NT2/D1 (cell line): ENCODE results near the gene SORBS1.

Experiments used
- DNase-seq: peaks from one replicate; pipeline ENCODE4 v3.0.0-alpha.2; 2011; ENCODE audit warnings: low read depth, low spot score
- H3K27me3 ChIP-seq: 2 replicates; pipeline ENCODE4 v1.6.0; 2011; ENCODE audit warnings: mild to moderate bottlenecking; ENCODE audit not compliant: insufficient read length, insufficient read depth
- H3K36me3 ChIP-seq: 2 replicates; pipeline ENCODE4 v1.6.1; 2011; ENCODE audit warnings: mild to moderate bottlenecking, low read length, mixed read lengths; ENCODE audit not compliant: insufficient read depth, insufficient read length
- H3K4me1 ChIP-seq: 2 replicates; pipeline ENCODE4 v1.5.1; 2011; ENCODE audit not compliant: insufficient read depth, insufficient read length
- H3K4me3 ChIP-seq: 2 replicates; pipeline ENCODE4 v1.5.1; 2011; ENCODE audit warnings: low read depth; ENCODE audit not compliant: insufficient read length
- H3K9ac ChIP-seq: 2 replicates; pipeline ENCODE4 v1.6.0; 2011; ENCODE audit warnings: low read depth; ENCODE audit not compliant: insufficient read length
- H3K9me3 ChIP-seq: 2 replicates; pipeline ENCODE4 v1.5.1; 2011; ENCODE audit warnings: mild to moderate bottlenecking, low read length; ENCODE audit not compliant: insufficient read depth
- SUZ12 ChIP-seq: IDR thresholded peaks from 2 replicates; pipeline ENCODE4 v1.6.1; 2011; ENCODE audit not compliant: insufficient read length, insufficient read depth; ENCODE audit errors: extremely low read depth
- YY1 ChIP-seq: IDR thresholded peaks from 2 replicates; pipeline ENCODE4 v1.6.1; 2011; ENCODE audit not compliant: insufficient read length, insufficient read depth
- ZNF274 ChIP-seq: IDR thresholded peaks from 2 replicates; pipeline ENCODE4 v1.6.1; 2011; ENCODE audit warnings: mild to moderate bottlenecking, low read depth, low read length

Gene SORBS1

GRCh38 chr10:95273393-95274312, 287.5 kb downstream of the SORBS1 start:
- Histone ChIP-seq H3K4me3 (no peak overlapping the region), H3K9ac (peak overlapping the region; percentile 21), H3K4me1 (peaks cover 7% of the 10 kb centered on the region), H3K9me3 (no peaks in the 10 kb centered on the region), H3K36me3 (peaks cover 29% of the 10 kb centered on the region), H3K27me3 (no peaks in the 10 kb centered on the region)
- DNase-seq, result no peak
- no peak for TF ChIP-seq SUZ12
- no peak for TF ChIP-seq ZNF274
- TF ChIP-seq YY1, result no peak

GRCh38 chr10:95268438-95268837, 292.7 kb downstream of the SORBS1 start:
- TF ChIP-seq SUZ12 (no peak), ZNF274 (no peak), YY1 (no peak)

GRCh38 chr10:95267251-95267650, 293.9 kb downstream of the SORBS1 start:
- H3K36me3 ChIP-seq, result peaks cover 55% of the 10 kb centered on the region

More at GRCh38 chr10:95268438-95268837, 292.7 kb downstream of the SORBS1 start:
- DNase-seq, result no peak
- peaks cover 2% of the 10 kb centered on the region for H3K4me1 ChIP-seq
- no peaks in the 10 kb centered on the region for H3K27me3 ChIP-seq
- H3K36me3 ChIP-seq, result peaks cover 49% of the 10 kb centered on the region
- H3K9me3 ChIP-seq, result no peaks in the 10 kb centered on the region
- H3K9ac ChIP-seq, result no peak overlapping the region
- no peak overlapping the region for H3K4me3 ChIP-seq

GRCh38 chr10:95266674-95267095, 294.5 kb downstream of the SORBS1 start:
- no peak for TF ChIP-seq YY1
- no peak for DNase-seq
- H3K9me3 ChIP-seq, result no peaks in the 10 kb centered on the region
- no peak overlapping the region for H3K4me3 ChIP-seq
- no peak overlapping the region for H3K9ac ChIP-seq
- H3K36me3 ChIP-seq, result peaks cover 56% of the 10 kb centered on the region
- peaks cover 2% of the 10 kb centered on the region for H3K4me1 ChIP-seq
- no peaks in the 10 kb centered on the region for H3K27me3 ChIP-seq

More at GRCh38 chr10:95267251-95267650, 293.9 kb downstream of the SORBS1 start:
- Histone ChIP-seq H3K4me3 (no peak overlapping the region), H3K27me3 (no peaks in the 10 kb centered on the region), H3K4me1 (peaks cover 2% of the 10 kb centered on the region), H3K9me3 (no peaks in the 10 kb centered on the region), H3K9ac (no peak overlapping the region)
- DNase-seq, result no peak
- no peak for TF ChIP-seq ZNF274
- TF ChIP-seq SUZ12, result no peak
- TF ChIP-seq YY1, result no peak

- no peak for DNase-seq
- TF ChIP-seq YY1 (no peak), SUZ12 (no peak), ZNF274 (no peak)
- no peaks in the 10 kb centered on the region for H3K9me3 ChIP-seq
- no peak overlapping the region for H3K9ac ChIP-seq
- peaks cover 46% of the 10 kb centered on the region for H3K36me3 ChIP-seq
- H3K4me1 ChIP-seq, result peaks cover 2% of the 10 kb centered on the region
- H3K27me3 ChIP-seq, result no peaks in the 10 kb centered on the region
- H3K4me3 ChIP-seq, result no peak overlapping the region
Observed at GRCh38 chr10:95265572-95265971, 295.6 kb downstream of the SORBS1 start.

GRCh38 chr10:95264227-95265051, 296.7 kb downstream of the SORBS1 start:
- Histone ChIP-seq H3K27me3 (no peaks in the 10 kb centered on the region), H3K36me3 (peaks cover 47% of the 10 kb centered on the region), H3K4me3 (no peak overlapping the region), H3K9me3 (no peaks in the 10 kb centered on the region), H3K9ac (peak overlapping the region; percentile 42), H3K4me1 (peaks cover 2% of the 10 kb centered on the region)
- no peak for DNase-seq
- no peak for TF ChIP-seq SUZ12
- no peak for TF ChIP-seq ZNF274
- TF ChIP-seq YY1, result no peak

- TF ChIP-seq YY1 (no peak), SUZ12 (no peak), ZNF274 (no peak)
- H3K4me1 ChIP-seq, result peaks cover under 1% of the 10 kb centered on the region
- H3K27me3 ChIP-seq, result no peaks in the 10 kb centered on the region
- peaks cover 52% of the 10 kb centered on the region for H3K36me3 ChIP-seq
- DNase-seq, result no peak
- no peak overlapping the region for H3K4me3 ChIP-seq
- H3K9ac ChIP-seq, result peak overlapping the region; percentile 42
- H3K9me3 ChIP-seq, result no peaks in the 10 kb centered on the region
Observed at GRCh38 chr10:95263864-95264226, 297.3 kb downstream of the SORBS1 start.
